Activated CD4-positive, alpha-beta T cell treated with anti-CD3 and anti-CD28 coated beads, Interleukin-2, amount 50 U/mL, for 48 hours (primary cell): ENCODE results near the gene CTAGE8.
"Not testable (repeated sequence)": the region's sequence is repeated elsewhere in the genome, so short reads cannot be mapped to it uniquely, and the experiment has no call there.

ENCODE experiments used
- DNase-seq, 2 experiments: peaks; one replicate each; pipeline ENCODE4 v3.0.0-alpha.2; 2020

CTAGE8 gene

DNA sequence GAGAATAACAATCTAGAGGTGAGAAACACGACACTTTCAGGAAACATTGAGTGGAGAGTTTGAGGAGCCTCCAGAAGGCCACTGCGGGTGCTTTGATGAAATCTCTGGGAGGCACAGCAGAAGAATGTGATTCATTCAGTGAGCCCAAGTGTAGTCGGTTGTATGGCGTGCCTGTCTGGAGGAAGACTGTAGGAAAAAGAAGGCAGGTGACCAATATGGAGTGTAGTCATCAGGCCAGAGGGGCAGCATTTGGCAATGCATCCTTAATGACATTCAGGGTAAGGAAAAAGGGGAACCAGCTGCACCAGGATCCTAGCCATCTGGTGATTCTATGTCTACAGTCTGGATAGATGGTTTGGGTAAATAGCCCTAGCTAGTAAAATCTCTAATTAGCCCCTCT is 16.8 kb downstream of the CTAGE8 start:
- DNase-seq = not testable (repeated sequence)

DNA sequence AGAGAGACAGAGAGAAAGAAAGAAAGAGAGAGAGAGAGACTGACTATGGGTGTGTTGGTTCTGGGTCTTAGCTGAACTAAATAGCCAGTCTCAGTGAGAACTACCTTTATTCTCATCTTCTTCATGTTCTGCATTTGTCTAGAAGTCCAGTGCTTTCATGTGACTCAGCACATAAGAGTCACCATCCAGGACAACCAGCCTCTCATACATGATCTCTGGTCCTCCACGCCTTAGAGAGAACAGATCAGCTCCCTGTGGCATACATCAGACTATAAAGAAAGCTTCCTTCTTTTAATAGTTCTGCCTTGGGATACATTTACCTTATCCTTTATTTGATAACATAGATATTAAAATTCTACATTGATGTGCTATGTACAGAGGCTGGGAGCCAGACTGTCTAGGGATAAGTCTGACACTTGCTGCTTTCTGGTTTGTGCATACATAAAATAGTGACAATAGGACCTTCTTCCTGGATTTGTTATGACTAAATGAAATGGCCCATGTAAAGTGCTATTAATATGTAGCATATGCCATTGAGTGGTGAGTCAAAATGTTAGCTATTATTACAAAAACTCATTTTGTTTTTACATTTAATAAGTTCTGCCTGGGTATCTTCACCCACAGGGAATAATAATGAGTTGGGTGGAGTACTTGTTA is 21.3 kb downstream of the CTAGE8 start:
- DNase-seq = not testable (repeated sequence)

DNA sequence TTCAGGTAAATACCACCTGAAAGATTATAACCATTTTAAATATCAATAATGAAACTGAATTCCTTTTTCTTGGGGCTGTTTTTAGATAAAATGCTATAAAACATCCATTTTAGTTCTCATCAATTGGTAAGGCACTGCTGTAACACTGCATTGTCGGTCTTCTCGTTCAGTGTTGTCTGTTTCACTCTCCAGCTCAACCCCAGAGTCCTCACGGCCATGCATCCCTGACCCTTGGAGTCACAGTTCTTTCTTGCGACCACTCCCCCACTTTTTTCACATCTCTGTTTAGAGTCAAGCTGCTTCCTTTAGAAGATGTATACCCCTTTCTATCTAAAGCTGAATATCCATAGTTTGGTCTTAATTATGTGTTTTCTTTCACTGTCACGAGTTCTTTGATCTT is 22.1 kb downstream of the CTAGE8 start:
- DNase-seq = not testable (repeated sequence)

DNA sequence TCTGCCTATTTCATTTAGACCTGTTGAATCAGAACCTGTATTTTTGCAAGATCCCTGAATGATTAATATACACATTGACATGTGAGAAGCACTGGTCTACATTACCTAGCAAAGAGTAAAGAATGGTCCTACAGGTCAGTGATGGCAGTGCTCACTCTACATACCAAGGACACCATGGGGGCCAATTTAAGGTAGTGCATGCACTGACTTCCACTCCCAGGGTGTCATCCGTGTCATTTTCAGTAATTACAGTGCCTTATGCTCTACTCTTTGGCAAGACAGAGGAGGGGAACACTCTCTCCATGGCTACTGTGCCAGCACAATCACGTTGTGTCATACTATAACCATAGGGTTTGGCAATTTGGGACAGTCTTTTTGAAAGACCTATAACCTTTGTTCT is 23.7 kb downstream of the CTAGE8 start:
- not testable (repeated sequence) for DNase-seq

DNA sequence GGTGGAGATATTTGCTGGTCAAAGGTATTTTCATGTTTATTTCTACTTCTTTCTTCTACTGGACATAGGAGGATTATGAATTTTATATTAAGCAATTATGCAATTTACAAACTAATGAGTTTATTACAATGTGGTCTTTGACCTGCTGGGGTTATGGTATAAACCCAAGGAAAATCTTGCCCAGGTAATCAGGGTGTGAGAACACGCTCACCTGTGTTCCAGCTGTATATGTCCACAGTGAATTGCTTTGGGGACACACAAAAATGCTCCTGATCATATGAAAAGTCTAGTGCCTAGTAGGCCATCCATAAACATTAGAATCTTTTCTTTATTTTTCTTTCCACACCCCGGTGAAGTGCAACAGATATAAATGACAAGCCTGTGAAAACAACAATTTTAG is 29.7 kb downstream of the CTAGE8 start, which contains the start of gene OR2A42:
TSS of gene OR2A42 (minus strand) at position 241 of the 400 bp plus-strand sequence. CDS start 6,762 bp downstream, outside the sequence.
- not testable (repeated sequence) for DNase-seq

DNA sequence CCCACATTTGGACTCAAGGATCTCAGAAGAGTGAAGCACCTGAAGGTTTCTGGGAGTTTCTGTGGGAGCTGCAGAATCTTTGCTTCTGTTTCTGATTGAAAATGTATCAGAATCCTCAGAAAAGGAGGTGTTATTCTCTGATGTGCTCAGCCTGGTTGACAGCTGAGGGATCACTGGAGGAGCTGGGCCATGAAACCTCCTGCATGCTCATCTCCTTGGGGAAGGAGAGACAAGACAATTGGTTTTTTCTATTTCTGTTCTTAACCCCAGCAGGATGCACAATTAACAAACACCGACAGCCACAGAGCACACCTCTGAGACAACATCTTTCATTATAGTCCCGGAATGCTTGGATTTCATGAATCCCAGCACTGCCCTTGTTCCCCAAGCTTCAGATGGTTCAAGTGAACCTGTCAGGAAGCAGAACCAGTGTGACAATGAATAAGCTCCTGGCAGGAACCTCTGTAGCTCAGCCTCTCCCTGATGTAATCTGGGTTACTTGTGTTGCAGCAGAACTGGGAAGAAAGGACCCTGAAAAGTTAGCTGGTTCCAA is 30.5 kb downstream of the CTAGE8 start:
- not testable (repeated sequence) for DNase-seq

DNA sequence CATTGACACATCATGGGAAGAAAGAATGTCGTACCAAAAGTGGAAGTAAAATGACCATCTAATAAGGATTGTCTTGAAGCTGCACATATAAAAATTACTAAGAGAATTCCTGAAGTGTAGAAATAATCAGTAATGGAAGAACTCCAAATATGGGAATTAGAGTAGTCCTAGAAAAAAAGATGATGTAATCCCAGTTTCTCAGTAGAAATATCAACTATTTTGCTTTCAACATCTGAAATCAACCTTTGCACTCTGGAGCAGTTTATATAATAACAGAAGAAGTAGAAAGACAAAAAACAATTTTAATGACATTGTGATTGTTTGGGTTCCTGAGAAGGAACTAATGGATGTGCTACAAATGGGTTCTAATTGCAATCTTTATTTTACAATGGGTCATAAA is 36.0 kb downstream of the CTAGE8 start:
- DNase-seq = not testable (repeated sequence)

DNA sequence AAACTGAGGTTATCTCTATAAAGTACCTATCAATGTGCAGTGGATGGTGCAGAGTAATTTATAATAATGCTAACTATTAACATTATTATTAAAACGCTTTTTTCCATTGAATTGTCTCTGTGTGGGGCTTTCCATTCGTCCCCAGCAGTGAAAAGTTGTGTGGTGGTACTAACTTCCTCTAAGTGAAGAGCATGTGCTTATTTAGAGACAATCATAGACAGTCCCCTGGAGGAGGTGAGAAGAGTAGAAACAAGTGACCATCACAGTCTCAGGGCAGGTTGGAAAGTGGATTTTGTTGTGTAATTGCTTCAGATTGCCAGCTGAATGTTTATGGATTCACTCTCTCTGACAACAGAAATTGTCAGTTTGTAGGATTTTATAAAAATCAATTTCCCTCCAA is 38.1 kb downstream of the CTAGE8 start:
- not testable (repeated sequence) for DNase-seq

DNA sequence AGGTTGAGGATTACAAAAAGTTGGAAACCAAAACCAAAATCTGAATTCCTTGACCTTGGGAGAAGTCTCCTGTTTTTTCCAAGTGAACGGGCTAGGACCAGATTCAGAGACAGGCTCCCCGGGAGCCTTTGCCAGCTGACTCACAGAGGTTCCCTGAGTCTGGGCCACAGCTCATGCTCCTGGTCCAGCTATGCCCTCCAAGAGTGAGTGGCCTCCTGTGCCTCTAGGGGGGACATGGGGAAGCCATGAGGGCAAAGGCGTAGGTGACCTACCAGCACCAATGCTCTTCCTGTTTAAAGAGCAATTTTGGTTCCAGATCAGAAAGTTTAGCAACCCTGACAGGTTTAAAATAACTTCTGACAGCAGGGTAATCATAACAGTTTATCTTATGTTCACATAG is 40.3 kb downstream of the CTAGE8 start:
- not testable (repeated sequence) for DNase-seq

DNA sequence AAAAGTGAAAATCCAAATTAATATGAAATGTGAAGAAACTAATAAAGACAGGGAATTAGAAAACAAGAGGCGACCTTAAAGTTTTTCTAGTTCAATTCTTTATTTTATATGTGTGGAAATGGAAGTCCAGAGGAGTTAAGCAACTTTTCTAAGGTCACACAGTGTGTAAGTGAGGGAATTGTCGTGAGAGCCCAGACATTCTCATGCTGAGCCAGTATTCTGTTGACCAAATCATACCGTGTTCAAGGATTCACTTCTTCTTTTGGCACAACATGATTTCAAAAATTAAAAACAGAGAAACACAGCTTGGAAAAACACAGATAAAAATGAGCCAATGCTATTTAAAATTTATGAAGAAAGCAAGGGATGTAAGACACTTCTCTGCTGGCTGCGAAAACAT is 42.2 kb downstream of the CTAGE8 start:
- not testable (repeated sequence) for DNase-seq

DNA sequence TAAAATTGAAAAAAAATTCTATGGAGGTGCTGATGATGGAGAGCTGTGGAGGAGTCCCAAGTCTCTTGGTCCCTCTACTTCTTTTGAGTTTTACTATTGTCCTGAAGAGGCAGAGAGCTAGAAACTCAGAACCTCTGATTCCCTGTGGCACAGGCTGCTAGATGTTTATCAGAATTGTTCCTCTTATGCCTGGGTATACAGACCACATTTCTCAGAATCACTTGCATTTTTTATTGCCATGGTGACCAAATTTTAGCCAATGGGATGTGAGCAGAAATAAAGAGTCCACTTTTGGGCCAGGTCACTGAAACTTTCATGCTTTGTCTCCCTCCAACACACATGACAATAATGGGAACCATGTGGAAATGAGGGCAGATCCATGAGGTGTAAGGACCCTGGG is 45.4 kb downstream of the CTAGE8 start:
- not testable (repeated sequence) for DNase-seq

DNA sequence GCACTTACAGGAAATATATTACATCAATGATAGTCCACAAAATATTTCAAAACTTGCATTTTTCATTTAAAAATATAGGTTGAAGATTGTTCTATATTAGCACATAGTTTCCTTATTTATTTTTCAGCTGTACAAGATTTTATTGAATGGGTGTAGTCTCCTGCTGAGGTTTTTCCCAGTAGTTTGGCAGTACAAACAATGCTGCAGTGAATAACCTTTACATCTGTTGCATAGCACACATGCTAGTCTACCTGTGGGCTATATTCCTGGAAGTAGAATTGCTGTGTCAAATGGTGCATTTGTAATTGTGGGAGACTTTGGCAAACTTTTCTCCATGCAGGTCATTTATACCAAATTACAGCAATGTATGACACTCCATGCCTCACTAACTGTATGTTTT is 48.6 kb downstream of the CTAGE8 start:
- not testable (repeated sequence) for DNase-seq

DNA sequence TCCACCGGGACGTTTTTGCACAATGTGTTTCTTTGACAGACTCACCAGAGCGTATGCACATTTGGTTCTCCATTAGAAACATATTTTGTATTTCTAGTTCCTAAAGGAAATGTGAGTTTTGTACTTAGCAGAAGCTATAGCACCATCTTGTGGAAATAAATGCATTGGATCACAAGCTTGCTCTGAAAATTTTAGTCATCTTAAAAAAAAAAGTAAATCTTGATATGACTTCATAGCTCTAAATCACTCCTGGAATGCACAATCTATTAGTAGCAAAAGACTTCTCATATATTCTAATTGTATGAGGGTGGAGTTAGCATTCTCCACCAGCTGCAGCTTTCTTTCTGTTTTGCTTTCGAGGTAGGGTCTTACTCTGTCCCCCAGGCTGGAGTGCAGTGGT is 49.9 kb downstream of the CTAGE8 start:
- DNase-seq = not testable (repeated sequence)

DNA sequence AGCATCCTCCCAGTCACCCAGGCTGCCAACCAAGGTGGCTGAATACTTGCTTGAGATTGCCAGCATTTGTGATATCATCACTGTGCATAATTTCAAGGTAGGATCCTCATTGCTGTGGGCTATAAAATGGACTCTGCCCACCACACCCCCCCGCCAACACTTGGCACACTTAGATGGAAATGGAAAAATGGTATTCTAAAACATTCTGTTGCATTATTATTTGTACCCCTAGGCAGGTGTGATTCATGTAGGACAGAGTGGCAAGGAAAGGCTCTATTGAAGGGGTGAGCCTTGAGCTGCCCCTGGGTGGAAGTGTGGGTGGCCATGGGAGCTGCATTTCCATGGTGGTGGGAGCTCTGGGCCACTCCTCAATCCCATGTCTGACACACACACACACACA is 50.5 kb downstream of the CTAGE8 start:
- not testable (repeated sequence) for DNase-seq

DNA sequence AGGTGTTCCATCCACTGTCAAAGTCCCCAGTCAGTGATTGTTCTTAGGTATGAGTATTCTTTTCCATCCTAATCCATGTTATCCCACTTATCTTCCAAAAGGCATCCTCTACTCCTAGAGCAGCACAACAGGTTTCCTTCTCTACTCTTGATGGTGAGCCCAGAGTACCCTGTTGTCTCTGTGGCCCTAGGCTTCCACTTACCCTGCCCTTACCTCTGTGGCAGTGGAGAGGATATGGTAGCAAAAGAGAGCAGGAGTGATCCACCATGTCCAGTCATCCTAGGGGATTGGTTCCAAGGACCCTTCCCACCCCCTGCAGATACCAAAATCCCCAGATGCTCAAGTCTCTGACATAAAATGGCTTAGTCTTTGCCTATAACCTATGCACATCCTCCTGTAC is 51.9 kb downstream of the CTAGE8 start:
- DNase-seq = not testable (repeated sequence)
